NB4 (cell line): ENCODE measurements around the gene BRF1.

Experiments used
- CTCF ChIP-seq: IDR thresholded peaks from one replicate; pipeline ENCODE4 v1.5.1; 2012; ENCODE audit warnings: low read depth, low read length
- TF ChIP-seq, protein P1 (sequence below): IDR thresholded peaks from 2 replicates; pipeline ENCODE4 v1.6.1; 2011; ENCODE audit warnings: low read depth, low read length

GRCh38 chr14:105269405-105269804 is 31.4 kb downstream of the BRF1 start:
- no peak for TF ChIP-seq CTCF
- TF ChIP-seq, protein P1, sequence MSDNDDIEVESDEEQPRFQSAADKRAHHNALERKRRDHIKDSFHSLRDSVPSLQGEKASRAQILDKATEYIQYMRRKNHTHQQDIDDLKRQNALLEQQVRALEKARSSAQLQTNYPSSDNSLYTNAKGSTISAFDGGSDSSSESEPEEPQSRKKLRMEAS: no peak
